Measurements from ENCODE around the gene PDE9A. TPM values are rescaled to one million over a fixed set of nuclear protein-coding genes. Genes with fewer than 3 reads are reported as not detected.

Gene PDE9A
- total RNA-seq, 5 donors from 2014 or later (not counting 1 experiment from before 2014, with no cell fraction given): 11.5 to 18.3 (median 16.1) TPM

- no peaks in the 10 kb centered on the region for H3K9me3 Mint-ChIP-seq
- H3K27me3 Mint-ChIP-seq: peaks cover 0 to 3% of the 10 kb centered on the region in 2 donors
- DNase-seq (no peak), ATAC-seq (replicated peaks in 1 of 4) (no peak)
- ChIA-PET POLR2A (no interaction called here), CTCF (no interaction called here)
- H3K4me3 Mint-ChIP-seq: no peak overlapping the region
- no peak overlapping the region for H3K4me3 ChIP-seq (ENCODE audit: control insufficient read depth in 1 of 2, extremely low read depth in 1 of 2, low read length in 1 of 2)
- 83% methylated on average over 9 of the region's 15 CpGs for WGBS (ENCODE audit: insufficient coverage)
- peaks cover 4 to 11% of the 10 kb centered on the region in 2 experiments for H3K4me1 ChIP-seq (ENCODE audit: control insufficient read depth in 1 of 2, extremely low read depth in 1 of 2, insufficient read depth in 2 of 2, low read length in 2 of 2)
- no peak overlapping the region for H3K27ac Mint-ChIP-seq
- H3K36me3 ChIP-seq (ENCODE audit: control insufficient read depth in 2 of 2, extremely low read depth in 1 of 2, insufficient read depth in 1 of 2, low read length in 1 of 2): no peaks in the 10 kb centered on the region
- H3K27me3 ChIP-seq (replicated peaks in 1 of 2; ENCODE audit: control insufficient read depth in 2 of 2, extremely low read depth in 1 of 2, insufficient read depth in 2 of 2, low read length in 1 of 2): peaks cover 0 to 33% of the 10 kb centered on the region in 2 experiments
- H3K9me3 ChIP-seq: no peaks in the 10 kb centered on the region
- H3K36me3 Mint-ChIP-seq: no peaks in the 10 kb centered on the region
- H3K4me1 Mint-ChIP-seq: no peaks in the 10 kb centered on the region
- H3K27ac ChIP-seq (ENCODE audit: low read length): no peak overlapping the region
Observed at GRCh38 chr21:42621166-42621818, 32.1 kb upstream of the PDE9A start.

GRCh38 chr21:42621819-42622177, 31.6 kb upstream of the PDE9A start:
- ATAC-seq (replicated peaks in 1 of 4): no peak
- no peak overlapping the region for H3K27ac Mint-ChIP-seq
- Histone ChIP-seq H3K4me1 (ENCODE audit: control insufficient read depth in 1 of 2, extremely low read depth in 1 of 2, insufficient read depth in 2 of 2, low read length in 2 of 2) (peaks cover 4 to 6% of the 10 kb centered on the region in 2 experiments), H3K27ac (ENCODE audit: low read length) (no peak overlapping the region), H3K27me3 (replicated peaks in 1 of 2; ENCODE audit: control insufficient read depth in 2 of 2, extremely low read depth in 1 of 2, insufficient read depth in 2 of 2, low read length in 1 of 2) (peaks cover 0 to 28% of the 10 kb centered on the region in 2 experiments), H3K36me3 (ENCODE audit: control insufficient read depth in 2 of 2, extremely low read depth in 1 of 2, insufficient read depth in 1 of 2, low read length in 1 of 2) (no peaks in the 10 kb centered on the region), H3K4me3 (ENCODE audit: control insufficient read depth in 1 of 2, extremely low read depth in 1 of 2, low read length in 1 of 2) (no peak overlapping the region), H3K9me3 (no peaks in the 10 kb centered on the region)
- ChIA-PET CTCF (no interaction called here), POLR2A (no interaction called here)
- DNase-seq: no peak
- no peaks in the 10 kb centered on the region for H3K36me3 Mint-ChIP-seq
- 86% methylated on average over 7 of the region's 9 CpGs for WGBS (ENCODE audit: insufficient coverage)
- H3K9me3 Mint-ChIP-seq: no peaks in the 10 kb centered on the region
- no peaks in the 10 kb centered on the region for H3K4me1 Mint-ChIP-seq
- H3K27me3 Mint-ChIP-seq: peaks cover 0 to 3% of the 10 kb centered on the region in 2 donors
- H3K4me3 Mint-ChIP-seq: no peak overlapping the region

- Mint-ChIP-seq H3K36me3 (no peaks in the 10 kb centered on the region), H3K9me3 (no peaks in the 10 kb centered on the region), H3K27ac (no peak overlapping the region), H3K27me3 (peaks cover 0 to 3% of the 10 kb centered on the region in 2 donors), H3K4me3 (no peak overlapping the region), H3K4me1 (no peaks in the 10 kb centered on the region)
- peaks cover 0 to 1% of the 10 kb centered on the region in 2 experiments for H3K4me1 ChIP-seq (ENCODE audit: control insufficient read depth in 1 of 2, extremely low read depth in 1 of 2, insufficient read depth in 2 of 2, low read length in 2 of 2)
- no peak overlapping the region for H3K27ac ChIP-seq (ENCODE audit: low read length)
- H3K4me3 ChIP-seq (ENCODE audit: control insufficient read depth in 1 of 2, extremely low read depth in 1 of 2, low read length in 1 of 2): no peak overlapping the region
- ChIA-PET CTCF (no interaction called here), POLR2A (no interaction called here)
- DNase-seq: no peak
- no peaks in the 10 kb centered on the region for H3K9me3 ChIP-seq
- WGBS (ENCODE audit: insufficient coverage): 86% methylated on average over 4 of the region's 7 CpGs
- no peaks in the 10 kb centered on the region for H3K36me3 ChIP-seq (ENCODE audit: control insufficient read depth in 2 of 2, extremely low read depth in 1 of 2, insufficient read depth in 1 of 2, low read length in 1 of 2)
- H3K27me3 ChIP-seq (replicated peaks in 1 of 2; ENCODE audit: control insufficient read depth in 2 of 2, extremely low read depth in 1 of 2, insufficient read depth in 2 of 2, low read length in 1 of 2): peaks cover 0 to 24% of the 10 kb centered on the region in 2 experiments
- no peak for ATAC-seq (replicated peaks in 1 of 4)
Observed at GRCh38 chr21:42622284-42622683, 31.1 kb upstream of the PDE9A start.

- Mint-ChIP-seq H3K27me3 (no peaks in the 10 kb centered on the region), H3K27ac (no peak overlapping the region), H3K4me1 (no peaks in the 10 kb centered on the region), H3K9me3 (no peaks in the 10 kb centered on the region), H3K36me3 (no peaks in the 10 kb centered on the region), H3K4me3 (no peak overlapping the region)
- H3K4me3 ChIP-seq (ENCODE audit: control insufficient read depth in 1 of 2, extremely low read depth in 1 of 2, low read length in 1 of 2): no peak overlapping the region
- DNase-seq: no peak
- peaks cover 0 to 18% of the 10 kb centered on the region in 2 experiments for H3K27me3 ChIP-seq (replicated peaks in 1 of 2; ENCODE audit: control insufficient read depth in 2 of 2, extremely low read depth in 1 of 2, insufficient read depth in 2 of 2, low read length in 1 of 2)
- ChIA-PET POLR2A (no interaction called here), CTCF (no interaction called here)
- ATAC-seq (replicated peaks in 1 of 4): no peak
- H3K4me1 ChIP-seq (ENCODE audit: control insufficient read depth in 1 of 2, extremely low read depth in 1 of 2, insufficient read depth in 2 of 2, low read length in 2 of 2): no peaks in the 10 kb centered on the region
- no peak overlapping the region for H3K27ac ChIP-seq (ENCODE audit: low read length)
- WGBS (ENCODE audit: insufficient coverage): 87% methylated on average over 4 of the region's 7 CpGs
- no peaks in the 10 kb centered on the region for H3K9me3 ChIP-seq
- H3K36me3 ChIP-seq (ENCODE audit: control insufficient read depth in 2 of 2, extremely low read depth in 1 of 2, insufficient read depth in 1 of 2, low read length in 1 of 2): no peaks in the 10 kb centered on the region
Observed at GRCh38 chr21:42623694-42624093, 29.7 kb upstream of the PDE9A start.

- ChIA-PET POLR2A (no interaction called here), CTCF (no interaction called here)
- H3K9me3 Mint-ChIP-seq: no peaks in the 10 kb centered on the region
- peaks cover 0 to 17% of the 10 kb centered on the region in 2 experiments for H3K27me3 ChIP-seq (replicated peaks in 1 of 2; ENCODE audit: control insufficient read depth in 2 of 2, extremely low read depth in 1 of 2, insufficient read depth in 2 of 2, low read length in 1 of 2)
- ATAC-seq (replicated peaks in 1 of 4) (no peak), DNase-seq (no peak)
- H3K4me1 Mint-ChIP-seq: no peaks in the 10 kb centered on the region
- H3K4me1 ChIP-seq (ENCODE audit: control insufficient read depth in 1 of 2, extremely low read depth in 1 of 2, insufficient read depth in 2 of 2, low read length in 2 of 2): no peaks in the 10 kb centered on the region
- no peak overlapping the region for H3K4me3 Mint-ChIP-seq
- H3K9me3 ChIP-seq: no peaks in the 10 kb centered on the region
- WGBS (ENCODE audit: insufficient coverage): 63% methylated on average over 10 of the region's 13 CpGs
- H3K27ac Mint-ChIP-seq: no peak overlapping the region
- H3K36me3 Mint-ChIP-seq: no peaks in the 10 kb centered on the region
- H3K27ac ChIP-seq (ENCODE audit: low read length): no peak overlapping the region
- no peak overlapping the region for H3K4me3 ChIP-seq (ENCODE audit: control insufficient read depth in 1 of 2, extremely low read depth in 1 of 2, low read length in 1 of 2)
- no peaks in the 10 kb centered on the region for H3K27me3 Mint-ChIP-seq
- no peaks in the 10 kb centered on the region for H3K36me3 ChIP-seq (ENCODE audit: control insufficient read depth in 2 of 2, extremely low read depth in 1 of 2, insufficient read depth in 1 of 2, low read length in 1 of 2)
Observed at GRCh38 chr21:42624095-42624790, 29.2 kb upstream of the PDE9A start.

GRCh38 chr21:42624936-42625335, 28.5 kb upstream of the PDE9A start:
- H3K4me1 Mint-ChIP-seq: no peaks in the 10 kb centered on the region
- ATAC-seq (replicated peaks in 1 of 4) (no peak), DNase-seq (no peak)
- ChIA-PET POLR2A (no interaction called here), CTCF (no interaction called here)
- no peaks in the 10 kb centered on the region for H3K36me3 Mint-ChIP-seq
- peaks cover 0 to 12% of the 10 kb centered on the region in 2 experiments for H3K27me3 ChIP-seq (replicated peaks in 1 of 2; ENCODE audit: control insufficient read depth in 2 of 2, extremely low read depth in 1 of 2, insufficient read depth in 2 of 2, low read length in 1 of 2)
- WGBS (ENCODE audit: insufficient coverage): 82% methylated on average over 3 of the region's 6 CpGs
- H3K27me3 Mint-ChIP-seq: no peaks in the 10 kb centered on the region
- no peak overlapping the region for H3K4me3 ChIP-seq (ENCODE audit: control insufficient read depth in 1 of 2, extremely low read depth in 1 of 2, low read length in 1 of 2)
- no peak overlapping the region for H3K27ac Mint-ChIP-seq
- peaks cover 0 to under 1% of the 10 kb centered on the region in 2 experiments for H3K4me1 ChIP-seq (ENCODE audit: control insufficient read depth in 1 of 2, extremely low read depth in 1 of 2, insufficient read depth in 2 of 2, low read length in 2 of 2)
- H3K9me3 ChIP-seq: no peaks in the 10 kb centered on the region
- H3K27ac ChIP-seq (ENCODE audit: low read length): no peak overlapping the region
- no peak overlapping the region for H3K4me3 Mint-ChIP-seq
- H3K36me3 ChIP-seq (ENCODE audit: control insufficient read depth in 2 of 2, extremely low read depth in 1 of 2, insufficient read depth in 1 of 2, low read length in 1 of 2): no peaks in the 10 kb centered on the region
- no peaks in the 10 kb centered on the region for H3K9me3 Mint-ChIP-seq

Data from T-cell (primary cell).